ENCODE measurements around the gene ZFPM1.
"Not testable (repeated sequence)": the region's sequence is repeated elsewhere in the genome, so short reads cannot be mapped to it uniquely, and the experiment has no call there.

The ZFPM1 gene

DNA sequence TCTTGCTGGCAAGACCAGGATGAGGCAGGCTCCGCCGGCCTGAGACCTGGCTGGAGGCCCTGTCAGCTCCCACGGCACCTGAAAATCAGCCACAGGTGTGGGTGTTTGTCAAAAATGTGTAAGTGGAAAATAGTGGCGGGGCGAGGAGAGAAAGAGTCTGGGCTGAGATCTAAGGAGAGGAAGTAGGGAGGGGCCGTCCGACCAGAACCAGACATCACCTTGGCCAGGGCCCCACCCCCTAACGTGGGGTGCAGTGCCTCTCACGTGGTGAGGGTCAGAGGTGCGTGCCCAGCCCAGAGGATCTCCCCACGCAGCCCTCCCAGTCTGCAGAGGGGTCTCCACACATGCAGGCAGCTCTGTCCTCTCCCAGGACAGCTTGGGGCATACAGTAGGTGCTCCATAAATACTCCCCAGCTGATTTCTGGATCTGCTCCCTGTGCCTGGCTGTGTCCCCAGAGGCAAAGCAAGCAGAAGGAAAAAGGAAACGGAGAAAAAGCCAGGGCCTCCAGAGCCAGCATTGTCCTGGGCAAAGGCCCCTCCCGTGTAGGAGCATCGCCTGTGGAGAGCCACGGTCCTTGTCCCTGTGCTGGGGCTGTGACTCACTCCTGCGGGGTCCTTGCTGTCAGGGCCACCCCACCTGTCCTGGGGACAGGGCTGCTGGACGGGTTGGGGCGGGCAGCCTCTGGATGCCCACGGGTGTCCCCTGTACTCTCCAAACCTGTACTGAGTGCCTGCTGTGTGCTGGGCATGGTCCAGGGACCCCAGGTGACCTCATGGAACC is 16.7 kb downstream of the ZFPM1 start:
- no peak for TF ChIP-seq CTCF (IDR thresholded peaks at IDR 0.05; ENCODE audit: extremely low read depth, missing control alignments)
- DNase-seq (ENCODE audit: low spot score): no peak

- DNase-seq (ENCODE audit: low spot score): not testable (repeated sequence)
These were observed 17.3 kb downstream of the ZFPM1 start for GRCh38 chr16:88470396-88470680.

DNA sequence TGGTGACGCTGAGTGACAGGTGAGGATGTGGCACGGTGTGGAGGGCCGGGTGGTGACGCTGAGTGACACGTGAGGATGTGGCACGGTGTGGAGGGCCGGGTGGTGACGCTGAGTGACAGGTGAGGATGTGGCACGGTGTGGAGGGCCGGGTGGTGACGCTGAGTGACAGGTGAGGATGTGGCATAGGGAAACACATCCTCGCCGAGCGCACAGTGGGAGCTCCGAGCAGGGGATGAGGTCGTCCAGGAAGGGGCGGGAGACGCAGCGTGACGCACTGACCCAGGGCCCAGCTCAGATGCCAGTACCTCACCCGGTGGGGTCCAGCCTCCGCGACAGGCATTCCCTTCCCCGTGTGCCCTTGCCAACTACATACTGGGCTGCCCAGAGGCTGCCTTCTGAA is 17.6 kb downstream of the ZFPM1 start:
- DNase-seq (ENCODE audit: low spot score): not testable (repeated sequence)

DNA sequence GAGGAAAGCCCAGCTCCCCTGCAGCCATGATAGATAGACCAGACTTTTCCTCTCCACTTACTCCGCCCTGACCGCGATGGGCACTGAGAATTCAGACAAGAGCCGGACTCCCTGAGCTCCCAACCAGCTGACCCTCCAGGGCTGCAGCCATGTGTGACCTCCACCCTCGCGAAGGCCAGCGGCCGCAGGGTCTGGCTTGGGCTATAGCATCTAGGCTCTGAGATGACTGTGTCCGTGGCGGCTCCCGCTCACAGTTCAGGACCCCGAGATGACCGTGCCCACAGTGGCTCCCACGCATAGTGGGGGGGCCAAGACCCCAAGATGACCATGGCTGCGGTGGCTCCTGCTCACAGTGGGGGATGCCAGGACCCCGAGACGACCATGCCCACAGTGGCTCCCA is 18.0 kb downstream of the ZFPM1 start:
- DNase-seq (ENCODE audit: low spot score): no peak

GRCh38 chr16:88471575-88471974 is 18.5 kb downstream of the ZFPM1 start:
- no peak for TF ChIP-seq CTCF (IDR thresholded peaks at IDR 0.05; ENCODE audit: extremely low read depth, missing control alignments)
- DNase-seq (ENCODE audit: low spot score): no peak

More for the DNA sequence above, 18.0 kb downstream of the ZFPM1 start:
- no peak for TF ChIP-seq CTCF (IDR thresholded peaks at IDR 0.05; ENCODE audit: extremely low read depth, missing control alignments)

DNA sequence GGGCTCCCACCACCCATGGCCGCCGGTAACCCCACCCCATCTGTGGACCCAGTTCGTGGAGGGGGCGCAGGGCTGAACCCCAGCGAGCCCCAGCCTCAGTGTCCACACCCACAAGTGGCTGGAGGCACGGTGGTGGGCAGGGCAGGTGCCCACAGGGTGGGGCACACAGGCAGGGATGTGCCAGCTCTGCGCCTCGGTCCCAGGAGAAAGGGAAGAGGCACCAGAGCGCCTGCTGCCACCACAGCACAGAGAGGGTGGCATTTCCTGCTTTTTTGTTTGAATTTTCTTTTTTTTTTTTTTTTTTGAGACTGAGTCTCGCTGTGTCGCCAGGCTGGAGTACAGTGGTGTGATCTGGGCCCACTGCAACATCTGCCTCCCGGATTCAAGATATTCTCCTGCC is 19.0 kb downstream of the ZFPM1 start:
- DNase-seq (ENCODE audit: low spot score): no peak
- TF ChIP-seq CTCF (IDR thresholded peaks at IDR 0.05; ENCODE audit: extremely low read depth, missing control alignments): no peak

GRCh38 chr16:88472637-88473205 is 19.6 kb downstream of the ZFPM1 start:
- no peak for DNase-seq (ENCODE audit: low spot score)
- no peak for TF ChIP-seq CTCF (IDR thresholded peaks at IDR 0.05; ENCODE audit: extremely low read depth, missing control alignments)

- TF ChIP-seq CTCF (IDR thresholded peaks at IDR 0.05; ENCODE audit: extremely low read depth, missing control alignments): no peak
- DNase-seq (ENCODE audit: low spot score): no peak
These were observed 20.8 kb downstream of the ZFPM1 start for GRCh38 chr16:88473666-88474534.
